NCI-H1048 (cell line): ENCODE measurements around the gene SIGLEC1.

Experiments
- DNase-seq: peaks from one replicate; lab custom pipeline; 2025; lab: John Stamatoyannopoulos, UW

SIGLEC1 gene

DNA sequence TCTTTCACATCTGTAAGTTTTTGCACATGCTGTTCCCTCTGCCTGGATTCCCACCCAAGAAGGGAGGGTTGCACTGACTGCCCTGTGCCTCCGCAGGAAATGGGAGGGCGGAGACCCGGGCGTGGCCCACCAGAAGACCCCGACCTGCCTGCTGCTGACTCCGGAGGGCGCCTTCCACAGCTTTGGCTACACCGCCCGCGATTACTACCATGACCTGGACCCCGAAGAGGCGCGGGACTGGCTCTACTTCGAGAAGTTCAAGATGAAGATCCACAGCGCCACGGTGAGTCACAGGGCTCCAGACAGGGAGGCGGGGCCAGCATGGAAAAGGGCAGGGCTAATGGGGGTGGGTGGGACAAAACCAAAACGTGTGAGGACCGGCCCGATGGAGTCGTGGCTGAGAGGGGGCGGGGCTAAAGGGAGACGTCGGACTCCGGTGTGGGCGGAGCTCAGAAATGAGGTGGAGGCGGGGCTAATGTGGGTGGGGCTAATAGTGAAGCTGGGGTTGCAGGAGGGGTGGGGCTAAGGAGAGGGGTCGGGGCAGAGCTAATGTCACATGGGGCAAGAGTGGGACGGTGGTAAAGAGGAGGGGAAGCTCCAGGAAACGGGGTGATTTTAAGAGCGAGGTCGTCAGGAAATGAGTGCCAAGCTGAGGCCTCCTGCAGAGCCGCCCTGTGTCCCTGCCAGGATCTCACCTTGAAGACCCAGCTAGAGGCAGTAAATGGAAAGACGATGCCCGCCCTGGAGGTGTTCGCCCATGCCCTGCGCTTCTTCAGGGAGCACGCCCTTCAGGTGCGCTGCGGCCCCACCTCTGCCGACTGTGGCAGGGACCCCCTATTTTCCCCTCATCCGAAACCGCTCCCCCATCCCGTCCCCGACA, 32.6 kb upstream of the SIGLEC1 start:
- peak; percentile 81 for DNase-seq

DNA sequence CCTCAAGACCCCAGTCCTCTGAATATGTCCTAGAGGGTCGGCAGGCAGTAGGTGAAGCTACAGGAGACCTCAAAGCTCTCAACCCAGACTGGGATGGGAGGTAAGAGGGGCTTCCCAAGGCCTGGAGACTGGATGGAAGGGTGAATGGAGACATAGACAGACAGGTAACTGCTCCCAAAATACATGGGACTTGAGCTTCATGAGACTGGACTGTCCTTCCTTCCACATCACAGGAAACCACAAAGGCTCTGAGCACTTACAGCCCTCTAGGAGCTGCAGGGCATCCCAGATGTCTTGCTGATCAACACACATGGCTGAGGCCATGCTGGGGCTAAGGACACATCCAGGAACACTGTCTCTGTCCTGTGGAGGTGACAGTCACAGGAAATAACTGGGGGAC, 31.6 kb upstream of the SIGLEC1 start:
- no peak for DNase-seq

DNA sequence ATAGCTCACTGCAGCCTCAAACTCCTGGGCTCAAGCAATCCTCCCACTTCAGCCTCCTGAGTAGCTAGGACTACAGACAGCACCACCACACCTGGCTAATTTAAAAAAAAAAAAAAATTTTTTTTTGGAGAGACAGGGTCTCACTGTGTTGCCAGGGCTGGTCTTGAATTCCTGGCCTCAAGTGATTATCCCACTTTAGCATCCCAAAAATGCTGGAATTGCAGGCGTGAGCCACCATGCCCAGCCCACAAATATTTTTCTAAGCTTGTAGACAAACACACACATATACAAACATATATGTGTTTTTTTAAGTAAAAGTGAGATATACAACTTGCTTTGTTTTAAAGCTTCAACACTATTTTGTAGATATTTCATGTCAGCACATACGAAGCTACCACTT, 30.9 kb upstream of the SIGLEC1 start:
- DNase-seq, result no peak

DNA sequence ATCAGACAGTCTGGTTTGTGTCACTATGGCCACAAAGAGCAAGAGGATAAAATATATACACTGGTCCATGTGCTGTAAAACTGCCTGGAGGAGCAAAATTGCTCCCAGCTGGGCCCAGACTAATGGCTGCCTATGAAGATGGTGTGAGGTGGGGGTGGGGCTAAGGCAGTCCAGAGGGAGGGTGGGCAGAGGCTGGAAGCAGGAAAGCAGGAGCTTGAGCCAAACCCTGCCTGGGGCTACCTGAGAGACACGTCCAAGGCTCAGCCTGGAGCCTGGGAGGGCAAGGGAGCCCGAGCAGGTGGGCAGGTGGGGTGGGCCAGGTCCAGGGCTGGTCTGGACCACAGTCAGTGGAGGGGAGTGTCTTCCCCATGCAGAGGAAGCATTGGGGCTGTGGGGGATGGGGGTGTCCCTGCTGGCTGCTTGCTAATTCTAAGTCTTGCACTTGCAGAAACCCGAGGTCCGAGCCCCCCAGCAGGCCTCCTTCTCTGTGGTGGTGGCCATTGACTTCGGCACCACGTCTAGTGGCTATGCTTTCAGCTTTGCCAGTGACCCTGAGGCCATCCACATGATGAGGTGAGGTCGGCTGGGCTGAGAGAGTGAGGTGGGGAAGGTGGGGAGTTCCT, 29.5 kb upstream of the SIGLEC1 start:
- no peak for DNase-seq

DNA sequence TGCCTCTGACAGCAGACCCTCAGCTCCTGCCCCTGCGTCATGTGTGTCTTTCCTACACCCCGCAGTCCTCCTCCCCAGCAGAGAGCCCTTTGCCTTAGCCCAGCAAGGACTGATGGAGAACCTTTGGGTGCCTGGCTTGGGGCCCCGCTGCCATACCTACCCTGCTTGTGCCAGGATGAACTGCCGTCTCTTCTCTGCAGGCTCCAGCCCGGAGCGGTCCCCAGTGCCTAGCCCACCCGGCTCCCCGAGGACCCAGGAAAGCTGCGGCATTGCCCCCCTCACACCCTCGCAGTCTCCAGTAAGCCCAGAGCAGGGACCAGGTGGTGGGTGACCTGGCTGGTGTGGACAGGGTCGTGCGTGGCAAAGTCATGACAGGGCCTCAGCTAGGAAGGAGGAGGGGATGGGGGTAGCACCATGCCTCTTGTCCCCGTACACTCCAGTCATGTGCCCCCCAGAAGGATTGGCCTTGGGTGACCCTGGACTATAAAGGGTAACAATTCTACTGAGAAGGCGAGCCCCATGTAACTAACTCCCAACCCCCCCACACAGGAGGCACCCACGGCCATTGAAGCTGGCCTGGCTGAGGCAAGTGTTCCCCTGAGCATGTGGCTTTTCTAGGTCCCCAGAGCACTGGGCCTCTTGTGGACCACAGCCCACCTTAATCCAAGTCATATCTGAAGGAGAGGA, 28.4 kb upstream of the SIGLEC1 start:
- DNase-seq, result no peak

DNA sequence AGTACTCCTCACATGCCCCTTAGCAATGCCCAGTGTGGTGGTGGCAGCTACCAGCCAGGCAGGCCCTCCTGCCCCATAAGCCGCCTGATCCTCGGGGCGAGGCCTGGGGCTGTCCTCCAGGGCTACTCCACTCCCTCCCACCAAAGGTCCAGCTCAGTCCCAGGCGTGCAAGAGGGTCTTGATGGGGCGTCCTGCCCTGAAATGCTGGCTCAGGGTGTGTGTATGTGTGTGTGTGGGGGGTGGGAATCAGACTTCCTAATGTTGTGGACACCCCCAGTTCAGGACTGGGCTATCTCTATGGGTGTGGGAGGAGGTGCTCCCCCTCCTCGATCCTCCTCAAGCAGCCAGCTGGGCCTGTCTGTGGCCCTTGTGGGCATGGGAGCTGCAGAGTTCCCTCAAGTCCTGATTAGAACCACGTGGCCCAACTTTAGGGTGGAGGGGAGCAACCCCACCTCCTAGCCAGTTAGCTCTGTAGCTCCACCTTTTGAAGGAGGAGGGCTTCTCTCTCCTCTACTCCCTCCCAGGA, 27.6 kb upstream of the SIGLEC1 start:
- DNase-seq, result no peak

DNA sequence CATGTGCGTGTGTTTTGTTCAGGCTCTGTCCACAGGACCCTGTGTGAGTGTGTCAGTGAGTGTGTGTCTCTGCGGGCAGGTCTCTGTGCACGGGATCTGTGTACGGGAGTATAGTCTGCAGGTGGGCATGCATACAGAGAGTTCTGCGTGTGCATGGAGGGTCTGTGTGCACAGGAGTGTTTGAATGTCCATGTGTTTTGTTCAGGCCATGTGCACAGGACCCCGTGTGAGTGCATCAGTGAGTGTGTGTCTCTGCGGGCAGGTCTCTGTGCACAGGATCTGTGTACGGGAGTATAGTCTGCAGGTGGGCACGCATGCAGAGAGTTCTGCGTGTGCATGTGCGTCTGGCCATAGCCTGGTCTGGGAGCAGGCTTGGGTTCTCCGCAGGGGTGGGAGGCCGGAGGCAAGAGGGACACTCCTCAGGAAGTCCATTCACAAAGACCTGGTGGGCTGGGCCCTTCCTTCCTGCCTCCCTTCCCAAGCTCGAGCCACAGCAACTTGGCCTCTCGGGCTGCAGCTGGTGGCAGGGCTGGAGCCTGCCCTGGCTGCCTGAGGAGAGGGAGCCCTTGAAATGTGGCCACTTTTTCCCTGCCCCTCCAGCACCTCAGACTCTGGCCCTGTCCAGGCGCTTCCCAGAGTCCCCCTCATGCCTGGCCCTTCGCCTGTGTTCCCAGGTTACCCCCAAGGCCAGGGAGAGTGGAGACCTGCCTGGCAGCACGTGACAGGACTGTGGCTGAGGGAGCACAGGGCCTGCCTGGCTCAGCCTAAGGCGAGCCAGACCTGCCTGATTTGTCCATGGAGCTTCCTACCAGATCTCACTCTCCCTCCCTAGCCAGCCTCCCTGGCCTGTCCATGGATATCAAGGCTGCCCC, 26.9 kb upstream of the SIGLEC1 start:
- DNase-seq, result no peak

DNA sequence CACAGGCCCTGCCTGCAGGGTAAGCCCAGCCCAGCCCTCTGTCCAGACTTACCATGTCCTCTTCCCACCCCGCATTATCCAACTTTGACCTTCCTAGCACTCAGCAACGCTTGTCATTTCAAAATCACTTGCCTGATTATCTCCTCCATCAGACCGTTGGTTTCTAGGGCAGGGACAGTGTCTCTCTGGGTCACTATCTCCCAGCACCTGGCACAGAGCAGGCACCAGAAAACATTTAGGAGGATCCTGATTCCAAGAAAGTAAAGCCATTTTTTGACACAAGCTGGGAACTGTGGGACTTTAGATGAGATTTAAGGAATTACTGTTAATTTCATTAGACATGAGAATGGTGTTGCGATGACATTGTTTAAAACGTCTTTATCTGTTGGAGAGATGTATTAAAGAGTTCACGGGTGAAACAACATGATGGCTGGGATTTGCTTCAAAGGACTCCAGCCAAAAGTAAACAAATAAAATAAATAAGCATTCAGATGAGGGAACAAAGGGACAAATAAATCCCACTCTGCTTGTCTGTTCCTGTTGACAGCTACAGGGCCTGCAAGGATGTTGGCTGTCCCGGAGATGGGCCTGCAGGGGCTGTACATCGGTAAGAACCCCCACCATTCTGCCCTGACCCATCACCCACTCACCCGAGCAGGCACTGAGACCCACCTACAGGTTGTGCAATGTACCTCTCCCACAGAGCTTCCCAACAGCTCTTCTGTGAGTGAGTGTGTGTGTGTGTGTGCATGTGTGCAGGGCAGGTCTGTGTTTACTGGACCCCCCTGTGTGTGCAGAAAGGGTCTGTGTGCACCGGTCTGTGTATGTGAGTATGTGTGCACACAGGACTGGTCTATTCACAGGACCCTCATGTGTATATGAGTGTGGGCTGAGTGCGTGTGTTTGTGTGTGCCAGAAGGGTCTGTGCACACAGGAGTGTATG, 26.0 kb upstream of the SIGLEC1 start:
- DNase-seq, result no peak

DNA sequence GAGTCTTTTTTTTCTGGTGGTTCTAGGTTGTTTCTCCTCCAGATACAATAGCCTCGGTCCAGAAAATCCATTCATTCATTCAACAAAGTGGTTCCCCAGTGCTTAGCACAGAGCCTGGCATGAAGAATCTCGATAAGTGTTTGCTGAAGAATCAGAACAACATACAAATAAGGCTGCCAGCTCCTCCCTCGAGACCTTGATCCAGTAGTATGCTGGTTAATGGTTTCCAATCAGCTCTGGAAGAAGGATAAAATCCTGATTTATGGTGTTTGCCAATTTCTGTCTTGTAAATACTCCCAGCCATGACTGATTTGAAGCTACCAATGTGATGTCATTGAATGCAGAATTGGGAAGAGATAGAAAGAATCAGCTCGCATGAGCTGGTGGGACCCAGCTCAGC, 23.4 kb upstream of the SIGLEC1 start:
- no peak for DNase-seq

DNA sequence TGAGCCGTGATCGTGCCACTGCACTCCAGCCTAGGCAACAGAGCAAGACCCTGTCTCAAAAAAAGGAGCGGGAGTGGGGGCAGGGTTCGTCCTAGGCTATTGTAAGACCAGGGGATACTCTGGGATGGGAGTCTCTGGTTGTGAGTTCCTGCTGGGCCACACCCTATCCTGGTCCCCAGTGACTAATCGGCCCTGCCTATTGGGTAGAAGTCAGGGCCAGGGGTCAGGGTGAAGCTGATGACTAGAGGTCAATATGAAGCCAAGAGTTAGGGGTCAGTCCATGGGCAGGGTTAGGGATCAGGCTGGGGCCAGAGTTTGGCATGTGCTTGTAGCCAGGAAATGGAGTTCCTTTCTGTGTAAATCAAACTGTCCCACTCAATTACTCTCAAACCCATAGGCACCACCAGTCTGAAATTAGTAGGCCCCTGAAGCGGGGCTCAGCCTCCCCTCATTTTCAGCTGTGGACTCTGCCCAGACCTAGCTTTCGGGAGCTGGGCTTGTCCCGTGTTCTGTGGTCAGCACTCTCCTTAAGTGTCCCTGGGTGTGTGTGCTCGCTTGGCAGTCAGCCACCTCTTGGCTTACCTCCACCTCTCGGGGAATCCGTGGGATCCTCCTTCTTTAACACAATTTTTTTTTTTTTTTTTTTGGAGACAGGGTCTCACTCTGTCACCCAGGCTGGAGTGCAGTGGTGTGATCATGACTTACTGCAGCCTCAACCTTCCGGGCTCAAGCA, 21.9 kb upstream of the SIGLEC1 start:
- no peak for DNase-seq

DNA sequence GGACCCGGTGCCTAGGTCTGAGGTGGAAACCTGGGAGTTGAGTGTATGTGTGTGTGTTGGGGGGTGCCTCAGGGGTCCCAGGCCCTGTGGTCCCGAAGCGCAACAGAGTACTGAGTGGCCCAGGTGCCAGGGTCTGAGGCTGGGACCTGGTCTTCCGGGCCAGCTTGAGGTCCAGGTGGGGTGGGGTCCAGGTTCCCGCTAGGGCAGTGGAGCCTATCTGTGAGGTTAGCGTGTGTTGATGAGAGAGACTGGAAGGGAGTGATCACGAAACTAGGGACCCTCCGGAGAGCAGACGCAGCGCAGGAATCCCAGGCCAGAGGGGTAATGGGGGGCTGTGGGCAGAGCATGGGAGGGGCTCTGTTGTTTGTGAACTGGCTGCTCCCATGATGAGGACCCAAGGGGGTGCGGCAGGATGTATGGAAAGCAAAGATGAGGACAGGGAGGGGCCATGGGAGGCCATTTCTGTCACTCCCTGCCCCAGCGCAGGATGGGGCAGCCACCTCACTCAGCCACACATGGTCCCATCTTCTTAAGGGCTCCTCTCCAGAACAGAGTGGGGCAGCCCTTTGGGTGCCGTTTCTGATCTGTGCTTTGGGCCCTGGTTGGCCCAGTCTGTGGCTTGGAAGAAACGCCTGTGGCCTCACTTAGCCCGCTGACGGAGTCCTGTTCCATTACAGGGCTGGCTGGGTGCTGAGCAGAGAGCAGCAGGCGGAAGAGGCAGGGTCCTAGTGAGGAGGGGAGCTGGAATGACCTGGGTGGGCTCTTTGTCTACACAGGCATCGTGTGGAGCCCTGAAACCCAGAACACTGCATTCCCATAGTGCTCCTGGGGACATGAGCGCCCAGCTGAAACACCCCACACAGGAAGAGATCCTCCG, 21.0 kb upstream of the SIGLEC1 start:
- no peak for DNase-seq

DNA sequence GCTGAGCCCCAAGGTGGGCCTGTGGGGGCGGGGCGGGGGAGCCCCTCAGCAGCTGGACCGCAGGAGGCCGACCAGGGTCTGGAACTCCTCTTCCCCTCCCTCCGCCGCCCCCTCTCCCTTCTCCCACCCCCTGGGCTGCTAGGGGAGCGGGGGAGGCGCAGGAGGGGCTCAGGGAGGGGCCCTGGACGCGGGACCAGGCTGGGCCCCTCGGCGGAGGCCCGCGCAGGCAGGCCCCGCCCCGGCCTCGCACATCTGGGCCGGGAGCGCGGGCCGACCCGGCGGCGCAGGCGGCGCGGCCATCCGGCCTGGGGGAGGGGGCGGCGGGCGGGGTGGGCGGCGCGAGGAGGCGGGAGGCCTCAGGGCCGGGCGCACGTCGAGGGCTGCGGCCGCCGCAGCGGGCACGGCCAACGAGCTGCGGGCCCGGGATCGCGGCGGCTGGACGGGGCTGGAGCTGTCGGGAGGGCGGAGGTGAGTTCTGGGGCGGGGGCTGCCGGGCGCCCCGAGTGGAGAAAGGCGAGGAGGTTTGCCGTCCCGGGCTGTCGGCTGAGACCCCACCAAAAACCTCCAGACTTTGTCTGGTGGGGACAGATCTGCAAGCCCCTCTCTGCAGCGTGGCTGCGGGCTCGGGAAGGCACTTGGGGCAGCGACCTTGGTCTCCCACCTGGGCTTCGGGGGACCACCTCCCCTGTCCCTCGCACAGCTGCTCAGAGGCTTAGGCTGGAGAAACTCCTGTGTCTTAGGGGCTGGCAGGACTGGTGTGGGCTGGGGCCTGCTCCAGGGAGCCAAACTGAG, 20.1 kb upstream of the SIGLEC1 start, which contains the start of gene HSPA12B:
HSPA12B (plus strand) TSS at position 359 of the 792 bp plus-strand sequence. CDS start 5,990 bp downstream, outside the sequence.
- no peak for DNase-seq

DNA sequence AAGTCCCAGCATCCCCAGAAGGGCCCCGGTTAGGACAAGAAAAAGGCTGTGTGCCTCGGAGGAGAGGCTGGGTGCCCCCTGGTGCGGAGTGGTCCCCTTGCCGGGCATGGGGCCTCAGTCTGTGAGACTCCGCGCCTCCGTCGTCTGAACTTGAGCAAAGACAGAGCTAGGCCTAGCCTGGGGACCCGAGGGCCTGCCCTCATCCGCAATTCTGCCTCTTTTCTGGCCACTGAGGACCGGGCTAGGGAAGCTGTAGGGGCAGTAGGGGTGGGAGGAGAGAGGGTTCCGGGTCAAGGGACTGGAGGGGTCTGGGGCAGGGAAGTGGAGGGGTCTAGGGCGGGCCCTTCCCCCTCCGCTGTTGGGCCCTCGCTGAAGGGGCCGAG, 19.5 kb upstream of the SIGLEC1 start:
- no peak for DNase-seq

DNA sequence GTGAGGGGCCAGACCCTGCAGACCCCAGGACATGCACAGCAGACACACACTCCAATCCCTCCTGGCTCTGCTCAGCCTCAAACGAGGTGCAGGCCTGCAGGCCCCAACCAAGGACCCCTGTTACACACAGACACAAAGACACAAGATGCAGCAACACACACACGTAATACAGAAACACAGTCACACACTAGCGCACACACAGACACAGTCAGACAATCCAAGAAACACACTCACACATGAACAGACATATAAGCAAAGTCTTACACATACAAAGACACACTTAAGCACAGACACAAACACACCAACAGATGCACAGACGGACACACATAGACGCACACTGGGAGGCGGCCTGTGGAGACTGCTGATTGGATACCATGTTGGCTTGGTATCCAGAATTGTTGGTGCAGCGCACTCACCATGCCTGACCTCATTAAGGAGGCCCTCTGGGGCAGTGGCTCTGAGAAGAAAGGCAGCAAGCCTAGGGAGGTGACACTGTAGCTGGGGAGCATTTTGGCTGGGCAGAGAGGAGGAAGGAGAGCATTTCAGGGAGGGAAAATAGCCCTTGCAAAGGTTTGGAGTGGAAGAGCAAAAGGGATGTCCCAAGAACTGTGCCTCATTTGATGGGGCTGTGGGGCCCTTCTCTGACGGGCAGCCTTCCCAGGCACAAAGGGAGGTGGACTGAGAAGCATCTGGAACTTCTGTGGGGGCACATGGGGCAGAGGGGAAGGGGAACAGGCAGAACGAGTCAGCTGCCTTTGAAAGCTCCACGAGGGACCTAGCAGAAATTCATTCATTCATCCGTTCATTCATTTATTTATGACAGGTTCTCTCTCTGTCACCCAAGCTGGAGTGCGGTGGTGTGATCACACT, 18.6 kb upstream of the SIGLEC1 start:
- DNase-seq, result no peak

DNA sequence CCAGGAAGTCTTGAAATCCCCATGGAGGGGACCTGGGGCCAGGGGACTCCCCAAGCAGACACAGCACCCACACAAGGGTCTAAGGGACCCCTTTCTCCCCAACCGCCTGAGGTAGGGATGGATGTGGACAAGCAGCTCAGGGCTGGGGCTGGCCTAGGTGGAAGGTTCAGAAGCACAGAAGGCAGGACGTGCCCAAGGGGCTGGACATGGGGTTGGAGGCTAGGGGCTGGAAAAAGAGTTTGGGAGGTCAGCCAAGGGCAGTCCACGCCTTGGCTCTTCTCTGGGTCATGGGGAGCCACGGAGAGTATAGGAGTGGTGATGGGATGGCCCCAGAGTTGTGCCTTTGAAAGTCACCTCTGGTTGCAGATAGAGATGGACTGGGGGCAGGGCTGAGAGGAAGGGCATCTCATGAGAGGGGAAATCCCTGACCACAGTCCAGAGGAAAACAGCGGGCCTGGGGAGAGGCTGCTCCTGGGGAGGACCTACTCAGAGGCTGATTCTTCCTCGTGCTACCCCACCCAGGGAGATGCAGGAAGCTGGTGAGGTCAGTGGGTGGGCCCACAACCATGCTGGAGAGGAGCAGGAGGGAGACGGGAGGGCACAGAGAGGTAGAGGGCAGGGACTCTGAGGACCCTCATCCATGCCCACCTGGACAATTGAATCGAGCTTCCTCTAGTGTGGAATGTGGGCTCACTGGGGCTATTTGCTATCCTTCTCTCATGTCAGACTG, 17.6 kb upstream of the SIGLEC1 start:
- no peak for DNase-seq

DNA sequence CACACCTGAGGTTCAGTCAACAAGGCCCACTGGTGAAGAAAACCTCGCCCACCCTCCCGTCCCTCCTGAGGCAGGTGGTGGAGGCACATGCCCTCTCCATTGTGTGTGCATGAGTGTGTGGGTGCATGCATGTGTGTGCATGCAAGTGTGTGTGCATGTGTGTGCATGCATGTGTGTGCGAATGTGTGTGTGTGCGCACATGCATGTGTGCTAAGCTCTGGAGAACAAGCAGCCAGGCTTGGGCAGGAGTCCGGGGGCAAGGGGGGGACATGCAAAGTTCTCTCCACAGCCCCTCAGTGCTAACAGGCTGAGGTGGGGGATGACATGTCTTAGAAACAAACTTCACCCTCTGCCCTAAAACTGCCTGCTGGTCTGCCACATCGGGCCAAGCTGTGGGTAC, 17.0 kb upstream of the SIGLEC1 start:
- no peak for DNase-seq
